Measurements from ENCODE around the gene AGAP1.

AGAP1 gene

DNA sequence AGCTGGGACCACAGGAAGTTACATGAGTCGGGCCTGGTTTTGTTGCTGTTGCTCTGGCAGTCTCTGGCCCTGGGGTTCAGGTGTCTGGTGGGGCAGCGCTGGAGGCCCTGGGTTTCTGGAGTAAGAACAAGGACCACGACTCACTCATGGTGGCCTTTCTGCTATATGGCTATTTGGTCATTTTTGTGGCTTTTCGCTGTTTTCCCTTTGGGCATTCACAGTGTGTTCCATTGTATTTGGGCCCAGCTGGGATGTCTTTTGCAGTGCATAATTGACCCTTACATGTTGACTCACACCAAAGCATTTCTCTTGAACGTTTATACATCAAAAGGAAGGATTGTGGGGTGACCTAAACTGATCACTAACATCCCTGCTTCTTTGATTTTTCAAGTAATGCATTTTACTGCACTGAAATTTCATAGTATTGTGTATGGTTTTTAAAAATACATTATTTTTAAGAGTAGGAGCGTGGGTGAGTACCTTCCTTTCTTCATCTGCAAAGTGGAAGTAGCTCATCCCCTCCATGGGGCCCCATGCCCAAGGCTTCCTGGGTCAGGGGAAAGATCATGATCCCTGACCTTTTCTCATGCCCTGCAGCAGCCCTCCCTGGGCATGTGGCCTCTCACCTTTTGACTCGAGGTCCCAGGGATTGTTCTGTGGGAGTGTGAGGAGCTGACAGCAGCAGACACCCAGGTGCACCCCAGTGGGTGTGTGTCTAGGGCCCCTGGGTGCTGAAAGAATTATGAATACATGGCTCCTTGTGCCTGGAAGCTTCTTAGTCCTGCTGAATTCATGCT lies 225.5 kb downstream of the AGAP1 start:
- DNase-seq, result no peak

DNA sequence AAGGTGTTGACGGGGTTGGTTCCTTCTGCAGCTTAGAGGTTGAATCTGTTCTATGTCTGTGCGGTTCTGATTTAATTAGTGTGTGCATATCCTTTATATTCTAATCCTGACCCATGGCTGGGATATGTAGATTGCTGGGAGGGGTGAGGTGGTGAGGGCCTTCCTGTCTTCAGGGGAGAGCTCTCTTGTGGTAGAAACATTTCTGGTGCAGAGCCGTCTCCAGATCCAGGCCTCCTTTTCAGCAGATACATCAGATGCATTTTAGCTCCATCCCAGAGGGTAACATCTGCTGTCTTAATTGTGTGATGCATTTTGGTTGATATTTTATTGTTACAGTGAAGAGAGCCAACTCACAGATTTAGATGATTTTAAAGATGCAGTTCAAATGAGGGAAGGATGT lies 227.8 kb downstream of the AGAP1 start:
- DNase-seq, result no peak

DNA sequence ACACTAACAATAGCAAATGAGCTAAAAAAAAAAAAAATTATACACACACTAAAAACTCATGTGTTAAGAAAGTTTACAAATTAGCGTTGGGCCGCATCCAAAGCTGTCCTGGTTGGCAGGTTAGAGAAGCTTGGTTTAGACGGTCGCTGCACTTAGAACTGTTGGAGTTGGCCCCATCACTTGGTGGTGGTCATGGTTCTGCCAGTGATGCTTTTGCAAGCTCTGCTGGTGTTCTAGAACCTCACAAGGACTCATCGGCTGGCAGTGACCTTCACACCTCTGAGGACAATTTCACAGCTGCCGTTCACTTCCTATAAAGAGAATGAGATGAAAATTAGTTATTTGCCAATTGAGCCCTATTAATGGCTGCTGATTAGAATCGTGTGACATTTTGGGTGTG lies 229.0 kb downstream of the AGAP1 start:
- no peak for DNase-seq

DNA sequence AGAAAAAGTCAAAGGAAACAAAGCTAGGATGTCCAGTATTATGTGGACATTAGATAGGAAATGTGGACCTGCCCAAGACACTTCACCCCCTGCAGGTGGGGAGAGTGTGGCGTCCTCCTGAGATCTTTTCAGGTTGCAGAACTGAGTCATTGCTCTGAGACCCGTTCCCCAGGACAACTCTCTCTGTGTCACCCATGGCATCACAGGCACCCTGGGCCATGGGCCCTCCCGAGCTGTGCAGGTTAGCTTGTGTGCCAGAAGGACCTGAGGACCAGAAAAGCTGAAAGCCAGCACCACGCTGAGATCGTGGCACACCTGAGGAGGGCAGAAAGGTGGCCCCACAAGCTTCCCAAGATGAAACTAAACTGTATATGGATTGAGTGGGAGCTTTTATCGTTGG lies 229.5 kb downstream of the AGAP1 start:
- DNase-seq, result no peak

DNA sequence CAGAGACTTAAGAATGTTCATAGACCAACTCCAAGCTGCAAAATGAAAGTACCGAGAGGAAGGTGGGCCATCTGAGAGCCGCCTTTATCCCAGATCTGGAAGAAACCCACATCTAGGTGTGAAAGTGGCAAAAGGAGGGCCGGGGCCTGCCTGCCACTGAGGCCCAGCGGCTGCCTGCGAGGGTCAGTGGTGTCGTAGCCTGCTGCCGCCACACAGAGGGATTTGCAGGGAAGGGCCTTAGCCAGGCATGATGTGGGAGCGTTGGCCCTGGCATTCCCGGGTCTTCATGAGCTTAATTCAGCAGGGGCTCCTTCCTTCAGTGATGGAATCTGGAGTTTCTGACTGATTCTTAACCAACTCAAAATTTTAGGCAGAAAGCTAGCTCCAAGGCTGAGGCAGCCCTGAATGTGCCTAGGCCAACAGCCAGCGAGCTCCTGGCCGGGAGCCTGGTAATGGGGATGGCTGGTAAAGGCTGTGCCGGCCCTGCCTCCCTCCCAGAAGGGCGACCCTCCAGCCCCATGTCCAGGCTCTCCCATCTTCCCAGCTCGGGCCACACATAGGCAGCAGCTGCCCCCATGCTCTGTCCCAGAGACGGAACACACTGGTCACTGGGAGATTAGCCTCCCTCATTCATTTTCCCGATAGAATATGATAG lies 230.1 kb downstream of the AGAP1 start:
- peak; percentile 31 for DNase-seq

DNA sequence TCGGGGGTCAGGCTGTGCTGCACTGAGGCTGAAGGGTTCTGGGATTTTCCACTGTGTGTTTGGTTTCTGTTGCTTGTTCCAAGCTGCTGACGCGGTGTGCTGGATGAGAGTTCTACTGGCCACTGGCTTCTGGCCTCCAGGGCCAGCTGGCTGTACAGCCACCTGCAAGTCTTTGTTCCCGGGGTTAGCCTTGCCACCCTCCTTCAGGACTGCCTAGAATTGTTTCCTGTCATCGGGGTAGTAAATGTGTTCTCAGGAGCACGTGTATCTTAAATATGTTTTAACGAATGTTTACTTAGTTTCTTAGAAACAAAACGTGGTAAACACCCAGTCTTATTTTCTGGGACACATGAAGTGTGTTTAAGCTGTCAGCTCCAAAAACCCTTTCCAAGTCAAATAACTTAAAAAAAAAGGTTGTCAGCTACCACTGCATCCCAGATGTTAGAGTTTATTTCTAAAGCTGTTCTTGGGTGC lies 231.2 kb downstream of the AGAP1 start:
- peak; percentile 54 for DNase-seq

DNA sequence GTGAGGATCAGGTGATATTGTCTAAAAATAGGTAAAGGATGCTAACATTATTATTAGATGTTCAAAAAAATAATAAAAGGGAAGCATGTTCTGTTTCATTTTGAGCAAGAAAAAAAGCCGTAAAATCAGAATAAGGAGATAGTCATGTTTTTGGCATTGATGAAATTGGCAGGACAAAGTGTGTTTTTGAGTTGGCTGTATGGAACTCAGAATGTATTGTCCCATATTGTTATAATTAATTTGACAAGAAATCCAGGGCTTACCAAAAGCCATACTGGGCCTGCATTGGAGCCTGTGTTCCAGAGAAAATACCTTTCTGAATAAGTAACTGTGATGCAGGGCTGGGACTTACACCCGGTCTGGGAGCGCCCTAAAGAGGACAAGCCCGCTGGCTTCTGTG lies 232.0 kb downstream of the AGAP1 start:
- no peak for DNase-seq

DNA sequence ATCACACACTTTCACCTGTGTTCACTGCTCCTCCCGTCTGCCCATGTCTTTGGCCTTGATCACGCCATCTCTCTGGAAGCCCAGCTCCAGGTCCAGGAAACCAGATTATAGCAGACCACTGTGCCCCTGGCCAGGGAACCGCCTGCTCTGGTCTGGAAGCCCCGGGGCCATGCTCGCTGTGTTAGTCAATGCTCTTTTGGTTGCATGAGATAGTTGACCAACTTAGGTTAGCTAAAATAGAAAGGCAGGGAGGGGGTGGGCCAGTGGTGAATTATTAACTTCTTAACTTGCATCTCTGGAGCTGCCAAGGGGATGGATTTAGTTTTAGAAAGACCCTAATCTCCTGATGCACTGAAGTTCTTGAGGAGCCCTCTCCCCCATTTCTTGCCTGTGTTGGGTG lies 232.7 kb downstream of the AGAP1 start:
- DNase-seq, result no peak

DNA sequence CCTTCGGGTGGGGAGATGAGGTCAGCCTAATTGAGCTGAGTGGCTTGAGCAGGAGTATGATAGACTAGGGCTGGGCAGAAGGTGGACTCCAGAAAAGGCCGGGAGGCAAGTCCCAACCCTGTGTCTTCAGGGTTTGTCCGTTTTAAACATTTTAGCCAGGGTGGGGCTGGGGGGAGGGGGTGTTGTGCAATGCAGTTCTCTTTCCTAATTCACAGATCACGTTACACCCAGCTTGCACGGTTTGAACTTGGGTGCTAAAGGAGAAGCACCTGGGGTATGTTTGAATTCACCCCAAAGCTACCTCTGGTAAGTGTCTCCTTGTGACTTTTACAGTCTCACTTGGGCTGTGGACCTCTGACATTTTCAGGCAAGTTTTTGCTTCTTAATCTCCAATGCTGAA lies 233.3 kb downstream of the AGAP1 start:
- no peak for DNase-seq

DNA sequence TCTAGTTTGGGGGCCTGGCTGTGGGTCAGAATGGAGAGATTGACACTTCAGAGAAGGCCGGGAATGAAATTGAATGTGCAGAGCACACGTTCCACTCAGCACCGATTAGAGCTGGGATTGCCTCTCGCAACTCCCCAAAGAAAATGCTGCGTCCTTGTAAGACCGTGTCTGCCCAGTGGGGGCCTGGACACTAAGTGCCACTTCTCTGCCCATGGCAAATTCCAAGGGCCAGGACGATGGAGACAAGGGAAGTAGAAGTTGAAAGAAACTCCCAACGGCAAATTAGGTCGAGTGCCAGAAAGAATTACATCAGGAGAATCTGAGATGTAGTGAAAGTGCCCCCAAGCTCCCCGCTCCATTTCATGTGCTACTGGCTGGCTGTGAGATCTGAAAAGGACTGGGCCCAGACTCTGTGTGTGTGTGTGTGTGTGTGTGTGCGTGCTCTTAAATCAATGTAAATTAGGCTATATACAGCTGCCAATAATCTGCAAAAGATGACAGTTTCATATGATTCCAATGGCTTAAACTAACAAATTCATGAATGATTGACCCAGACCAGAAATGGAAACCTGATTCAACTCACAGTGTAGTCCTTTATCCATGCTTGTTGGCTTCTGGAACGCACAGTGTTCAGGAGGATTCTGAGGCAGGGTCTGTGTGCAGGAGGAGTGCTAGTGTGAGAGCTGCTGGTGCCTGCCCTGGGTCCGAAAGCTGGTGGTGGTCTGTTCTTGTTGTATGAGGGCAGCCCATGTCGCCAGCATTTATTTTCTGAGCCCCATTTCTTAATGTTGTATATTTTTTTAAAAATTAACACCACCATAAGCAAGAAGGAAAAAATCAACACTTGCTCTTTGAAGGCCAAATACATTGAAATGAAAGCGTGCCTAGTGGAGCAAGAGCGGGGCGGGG lies 234.3 kb downstream of the AGAP1 start:
- no peak for DNase-seq

DNA sequence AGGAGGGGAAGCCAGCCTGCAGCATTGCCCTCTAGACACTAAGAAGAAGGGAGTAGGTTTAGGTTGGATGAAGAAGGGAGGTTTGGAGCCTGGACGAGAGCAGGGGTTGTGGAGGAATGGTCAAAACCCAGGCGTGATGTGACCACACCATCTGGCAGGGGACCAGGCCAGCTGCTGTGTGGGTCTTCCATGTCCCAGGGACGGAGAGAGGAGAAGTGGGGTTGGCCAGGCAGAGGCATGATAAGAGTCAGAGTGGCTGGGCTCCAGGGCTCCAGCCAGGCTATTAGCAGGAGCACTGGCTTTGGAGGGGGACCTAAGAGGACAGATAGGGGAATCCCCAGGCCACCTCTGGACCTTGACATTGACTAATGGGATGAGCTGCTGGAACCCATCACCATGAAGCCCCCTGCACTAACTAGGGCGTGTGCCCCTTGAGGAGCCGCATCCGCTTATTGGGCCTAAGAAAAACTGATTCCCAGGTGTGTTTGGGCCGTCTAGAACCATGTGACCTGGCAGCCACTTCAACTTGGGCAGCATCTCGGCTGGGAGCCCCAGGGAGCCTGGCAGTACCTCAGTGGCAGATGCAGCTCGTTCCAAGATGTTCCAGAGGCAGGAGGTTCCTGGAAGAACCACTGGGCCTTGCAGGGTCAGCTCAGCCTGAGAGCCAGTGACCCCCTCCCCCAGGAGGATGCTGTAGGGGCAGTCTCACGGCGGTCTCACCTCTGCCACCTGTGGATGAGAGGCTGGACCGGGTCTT lies 235.1 kb downstream of the AGAP1 start:
- DNase-seq, result no peak

DNA sequence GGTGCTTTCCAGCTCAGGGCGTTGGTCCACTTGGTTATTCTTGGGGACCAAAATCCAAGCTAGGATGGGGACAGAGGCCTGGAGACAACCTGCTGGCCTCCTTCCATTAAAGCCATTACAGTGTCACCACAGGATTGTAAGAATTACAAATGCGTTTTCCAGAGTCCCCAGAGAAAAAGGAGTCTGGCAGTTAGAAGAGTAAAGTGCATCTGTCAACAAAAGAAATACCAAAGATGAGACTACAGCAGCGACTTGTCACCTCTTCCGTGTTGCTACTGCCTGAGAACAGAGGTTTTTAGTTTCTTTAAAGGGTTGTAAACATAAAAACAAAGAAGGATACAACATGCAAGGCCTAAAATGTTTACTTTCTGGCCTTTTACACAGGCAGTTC lies 235.7 kb downstream of the AGAP1 start:
- no peak for DNase-seq

DNA sequence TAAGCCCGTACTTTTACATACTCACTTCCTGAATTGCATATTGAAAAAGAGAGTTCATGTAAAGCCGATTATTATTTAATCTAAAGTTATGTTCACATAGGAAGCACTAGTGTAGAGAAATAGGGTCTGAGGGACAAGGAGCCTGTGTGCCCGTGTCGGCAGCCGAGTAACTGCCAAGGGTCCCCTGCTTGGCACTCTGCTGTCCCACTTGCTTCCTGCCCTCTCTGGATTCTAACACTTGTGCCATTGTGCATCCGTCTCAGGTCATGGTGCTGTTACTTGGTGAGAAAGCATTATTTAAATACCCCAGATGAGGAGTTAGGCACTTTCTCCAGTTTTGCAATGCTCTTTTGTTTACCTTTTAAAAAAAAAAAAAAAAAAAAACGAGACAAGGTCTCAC lies 236.3 kb downstream of the AGAP1 start:
- no peak for DNase-seq

DNA sequence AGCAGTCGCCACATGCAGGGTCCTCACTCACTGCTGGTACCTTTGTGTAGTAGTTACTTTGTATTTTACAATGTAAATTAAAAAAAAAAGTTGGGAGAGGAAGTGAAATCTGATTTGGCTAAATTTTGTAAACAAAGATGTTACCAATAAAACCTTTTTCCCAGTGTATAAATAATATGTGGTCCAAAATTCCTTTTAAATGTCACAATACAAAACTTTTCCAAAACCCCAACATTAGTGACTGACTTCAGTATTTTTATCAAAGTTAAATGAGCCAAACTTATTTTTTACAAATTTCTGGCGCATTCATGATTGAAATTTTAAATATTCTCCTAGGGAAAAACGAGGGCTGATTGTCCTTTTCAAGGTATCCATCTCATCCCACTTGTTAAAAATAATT lies 239.9 kb downstream of the AGAP1 start:
- DNase-seq, result no peak

DNA sequence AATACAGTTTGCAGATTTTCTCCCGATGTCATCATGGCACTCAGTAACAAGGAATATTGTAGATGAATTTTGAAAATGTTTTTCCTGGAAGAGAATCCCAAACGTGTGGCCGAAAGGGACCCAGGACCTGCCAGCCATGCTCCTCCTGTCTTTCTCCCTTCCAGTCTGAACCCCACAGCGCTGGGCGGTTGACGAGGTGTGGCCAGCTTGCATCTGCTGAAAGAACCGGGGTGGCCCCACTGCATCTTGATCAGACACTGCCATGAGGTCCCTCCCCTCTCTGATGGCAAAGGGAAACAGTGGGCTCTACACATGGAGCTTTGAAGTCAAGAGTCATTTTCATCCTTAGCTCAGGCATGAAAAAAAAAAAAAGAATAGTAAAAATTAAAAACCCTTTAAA lies 240.3 kb downstream of the AGAP1 start:
- DNase-seq, result no peak

DNA sequence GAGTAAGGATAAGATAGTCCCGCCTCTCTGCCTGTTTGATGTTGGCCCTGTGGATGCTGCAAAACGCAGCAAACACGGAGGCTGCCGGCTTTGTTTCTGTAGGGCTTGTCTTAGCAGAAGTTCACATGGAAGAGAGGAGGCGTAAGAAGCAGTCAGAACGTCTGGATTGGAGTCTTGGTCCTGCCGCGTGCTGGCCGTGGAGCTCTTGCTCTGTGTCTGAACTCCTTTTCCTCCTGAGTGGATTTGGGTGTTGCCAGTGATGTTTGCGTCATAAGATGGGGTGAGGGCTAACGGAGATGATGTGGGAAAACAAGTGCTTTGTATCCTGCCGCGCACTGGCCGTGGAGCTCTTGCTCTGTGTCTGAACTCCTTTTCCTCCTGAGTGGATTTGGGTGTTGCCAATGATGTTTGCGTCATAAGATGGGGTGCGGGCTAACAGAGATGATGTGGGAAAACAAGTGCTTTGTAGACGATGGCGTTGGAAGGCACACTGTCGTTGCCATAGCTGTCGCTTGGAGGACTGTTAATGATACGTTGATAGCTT lies 240.9 kb downstream of the AGAP1 start:
- no peak for DNase-seq

DNA sequence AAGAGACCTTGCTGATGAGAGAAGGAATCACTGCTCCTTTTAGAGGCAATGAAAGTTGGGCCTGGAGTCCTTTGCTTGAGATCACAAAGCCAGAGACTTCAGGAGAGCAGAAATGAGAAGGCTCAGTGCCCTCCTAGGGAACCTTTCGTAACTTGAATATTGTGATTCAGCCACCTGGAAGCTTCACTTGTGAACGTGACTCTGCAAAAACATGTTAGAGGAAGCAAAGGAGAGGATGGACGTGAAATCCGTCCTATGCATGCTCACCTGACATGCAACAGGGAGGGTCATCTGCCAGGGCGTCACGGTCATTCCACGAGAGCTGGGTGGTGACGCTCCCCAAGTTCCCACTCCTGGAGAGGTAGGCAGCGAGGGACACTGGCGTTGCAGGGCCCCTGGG lies 243.6 kb downstream of the AGAP1 start:
- no peak for DNase-seq

DNA sequence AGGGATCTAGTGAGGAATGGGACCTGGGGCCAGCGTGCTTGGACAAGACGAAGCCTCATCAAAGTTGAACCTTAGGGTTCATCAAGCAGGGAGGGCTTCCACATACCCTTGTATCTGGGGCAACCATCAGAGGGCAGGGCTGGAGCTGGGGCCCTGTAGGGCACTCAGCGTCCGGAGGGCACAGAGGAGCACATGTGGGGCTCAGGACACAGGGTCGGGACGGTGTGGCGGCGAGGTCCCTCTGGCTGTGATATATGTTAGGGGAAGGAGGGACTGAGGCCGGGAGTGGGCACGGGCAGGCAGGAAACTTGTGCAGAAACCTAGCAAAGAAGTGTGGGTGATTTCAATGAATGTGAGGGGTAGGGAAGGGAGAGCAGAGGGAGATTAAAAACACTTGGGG lies 244.0 kb downstream of the AGAP1 start:
- DNase-seq, result no peak

DNA sequence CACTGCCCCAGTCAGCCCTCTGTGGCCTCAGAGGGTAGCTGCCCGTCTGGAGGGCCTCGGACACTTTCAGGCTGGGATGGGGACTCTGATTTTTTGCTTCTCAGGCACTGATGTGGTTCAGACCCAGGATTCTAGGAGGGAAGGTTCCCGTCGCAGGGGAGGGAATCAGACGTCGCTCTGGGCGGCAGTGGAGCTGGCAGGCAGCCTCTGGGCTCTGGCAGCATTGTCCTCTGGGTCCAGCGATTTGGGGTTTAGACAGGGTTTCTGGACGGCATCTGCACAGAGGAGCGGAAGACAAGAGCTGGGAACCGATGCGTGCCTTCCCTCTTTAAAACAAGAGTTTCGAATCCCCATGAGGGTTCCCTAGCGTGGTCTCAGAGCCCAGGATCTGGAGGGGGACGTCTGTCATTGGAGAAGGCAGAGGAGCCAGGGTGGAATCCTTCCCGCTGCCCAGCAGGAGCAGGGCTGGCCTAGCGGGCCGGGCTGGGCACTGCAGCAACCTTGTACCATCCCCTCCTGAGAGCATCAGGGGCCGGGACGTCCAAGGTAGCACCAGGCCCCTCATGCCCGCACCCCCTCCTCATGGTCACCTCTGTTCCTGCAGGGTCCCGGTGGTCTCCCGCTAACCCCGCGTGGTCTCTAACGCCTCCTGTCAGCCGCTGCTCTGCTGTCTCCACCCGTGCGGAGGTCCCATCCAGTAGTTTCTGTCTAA lies 246.0 kb downstream of the AGAP1 start:
- no peak for DNase-seq

DNA sequence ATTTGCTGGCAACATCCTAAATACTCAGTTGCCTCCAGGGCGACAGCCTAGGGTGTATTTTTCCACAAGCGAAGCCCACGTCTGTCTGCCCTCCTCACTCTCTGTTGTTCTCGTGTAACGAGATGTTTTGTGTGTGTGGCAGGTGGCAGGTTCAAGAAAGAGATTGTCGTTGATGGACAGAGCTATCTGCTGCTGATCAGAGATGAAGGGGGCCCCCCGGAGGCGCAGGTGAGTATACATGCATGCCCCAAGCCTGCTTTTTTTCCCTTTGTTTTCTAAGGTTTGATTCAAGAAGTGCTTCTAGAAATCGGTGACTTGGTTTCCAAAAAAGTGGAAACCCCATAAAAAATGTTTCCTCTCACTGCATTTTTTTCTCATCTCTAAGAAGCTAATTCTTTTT lies 247.0 kb downstream of the AGAP1 start:
- DNase-seq, result no peak

DNA sequence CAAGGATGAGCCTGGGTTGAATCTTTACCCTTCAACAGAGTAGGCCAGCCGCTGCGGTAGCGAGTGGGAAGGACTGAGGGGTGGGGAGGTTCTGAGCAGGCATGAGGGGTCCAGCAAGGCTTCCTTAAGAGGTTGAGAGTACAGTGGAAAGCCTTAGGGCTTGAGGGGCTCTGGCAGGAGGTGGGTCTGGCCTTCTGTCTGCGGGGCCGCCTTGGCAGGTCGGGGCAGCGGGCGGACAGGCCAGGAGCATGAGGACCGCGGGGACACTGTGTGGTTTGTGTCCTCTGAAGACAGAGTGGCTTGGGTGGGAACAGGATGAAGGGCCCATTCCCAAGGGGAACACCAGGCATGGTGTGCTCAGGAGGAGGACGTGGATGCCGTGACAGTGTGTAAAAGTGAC lies 250.3 kb downstream of the AGAP1 start:
- no peak for DNase-seq

DNA sequence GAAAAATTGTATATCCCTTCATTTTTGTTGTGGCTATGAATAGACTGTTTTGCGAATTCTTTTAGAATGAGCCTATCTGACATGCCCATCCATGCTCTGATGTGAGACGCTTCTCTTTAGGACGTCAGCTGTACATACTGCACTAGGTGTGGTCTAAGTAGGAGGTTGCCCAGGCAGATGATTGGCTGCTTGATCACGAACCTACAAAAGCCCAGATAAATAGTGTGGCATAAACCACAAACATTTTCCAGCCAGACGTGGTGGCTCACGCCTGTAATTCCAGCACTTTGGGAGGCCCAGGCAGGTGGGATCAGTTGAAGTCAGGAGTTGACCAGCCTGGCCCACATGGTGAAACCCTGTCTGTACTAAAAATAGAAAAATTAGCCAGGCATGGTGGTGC lies 251.8 kb downstream of the AGAP1 start:
- DNase-seq, result no peak
